ENCODE measurements around the gene SACM1L. TPM values are rescaled to one million over a fixed set of nuclear protein-coding genes. Genes with fewer than 3 reads are reported as not detected.

SACM1L gene
- total and polyA plus RNA-seq, 2 of the 8 experiments (the other 6 are each of a cell fraction or from before 2014, with no cell fraction given), result 20.1 to 61.0 TPM

- TF ChIP-seq, protein P1, sequence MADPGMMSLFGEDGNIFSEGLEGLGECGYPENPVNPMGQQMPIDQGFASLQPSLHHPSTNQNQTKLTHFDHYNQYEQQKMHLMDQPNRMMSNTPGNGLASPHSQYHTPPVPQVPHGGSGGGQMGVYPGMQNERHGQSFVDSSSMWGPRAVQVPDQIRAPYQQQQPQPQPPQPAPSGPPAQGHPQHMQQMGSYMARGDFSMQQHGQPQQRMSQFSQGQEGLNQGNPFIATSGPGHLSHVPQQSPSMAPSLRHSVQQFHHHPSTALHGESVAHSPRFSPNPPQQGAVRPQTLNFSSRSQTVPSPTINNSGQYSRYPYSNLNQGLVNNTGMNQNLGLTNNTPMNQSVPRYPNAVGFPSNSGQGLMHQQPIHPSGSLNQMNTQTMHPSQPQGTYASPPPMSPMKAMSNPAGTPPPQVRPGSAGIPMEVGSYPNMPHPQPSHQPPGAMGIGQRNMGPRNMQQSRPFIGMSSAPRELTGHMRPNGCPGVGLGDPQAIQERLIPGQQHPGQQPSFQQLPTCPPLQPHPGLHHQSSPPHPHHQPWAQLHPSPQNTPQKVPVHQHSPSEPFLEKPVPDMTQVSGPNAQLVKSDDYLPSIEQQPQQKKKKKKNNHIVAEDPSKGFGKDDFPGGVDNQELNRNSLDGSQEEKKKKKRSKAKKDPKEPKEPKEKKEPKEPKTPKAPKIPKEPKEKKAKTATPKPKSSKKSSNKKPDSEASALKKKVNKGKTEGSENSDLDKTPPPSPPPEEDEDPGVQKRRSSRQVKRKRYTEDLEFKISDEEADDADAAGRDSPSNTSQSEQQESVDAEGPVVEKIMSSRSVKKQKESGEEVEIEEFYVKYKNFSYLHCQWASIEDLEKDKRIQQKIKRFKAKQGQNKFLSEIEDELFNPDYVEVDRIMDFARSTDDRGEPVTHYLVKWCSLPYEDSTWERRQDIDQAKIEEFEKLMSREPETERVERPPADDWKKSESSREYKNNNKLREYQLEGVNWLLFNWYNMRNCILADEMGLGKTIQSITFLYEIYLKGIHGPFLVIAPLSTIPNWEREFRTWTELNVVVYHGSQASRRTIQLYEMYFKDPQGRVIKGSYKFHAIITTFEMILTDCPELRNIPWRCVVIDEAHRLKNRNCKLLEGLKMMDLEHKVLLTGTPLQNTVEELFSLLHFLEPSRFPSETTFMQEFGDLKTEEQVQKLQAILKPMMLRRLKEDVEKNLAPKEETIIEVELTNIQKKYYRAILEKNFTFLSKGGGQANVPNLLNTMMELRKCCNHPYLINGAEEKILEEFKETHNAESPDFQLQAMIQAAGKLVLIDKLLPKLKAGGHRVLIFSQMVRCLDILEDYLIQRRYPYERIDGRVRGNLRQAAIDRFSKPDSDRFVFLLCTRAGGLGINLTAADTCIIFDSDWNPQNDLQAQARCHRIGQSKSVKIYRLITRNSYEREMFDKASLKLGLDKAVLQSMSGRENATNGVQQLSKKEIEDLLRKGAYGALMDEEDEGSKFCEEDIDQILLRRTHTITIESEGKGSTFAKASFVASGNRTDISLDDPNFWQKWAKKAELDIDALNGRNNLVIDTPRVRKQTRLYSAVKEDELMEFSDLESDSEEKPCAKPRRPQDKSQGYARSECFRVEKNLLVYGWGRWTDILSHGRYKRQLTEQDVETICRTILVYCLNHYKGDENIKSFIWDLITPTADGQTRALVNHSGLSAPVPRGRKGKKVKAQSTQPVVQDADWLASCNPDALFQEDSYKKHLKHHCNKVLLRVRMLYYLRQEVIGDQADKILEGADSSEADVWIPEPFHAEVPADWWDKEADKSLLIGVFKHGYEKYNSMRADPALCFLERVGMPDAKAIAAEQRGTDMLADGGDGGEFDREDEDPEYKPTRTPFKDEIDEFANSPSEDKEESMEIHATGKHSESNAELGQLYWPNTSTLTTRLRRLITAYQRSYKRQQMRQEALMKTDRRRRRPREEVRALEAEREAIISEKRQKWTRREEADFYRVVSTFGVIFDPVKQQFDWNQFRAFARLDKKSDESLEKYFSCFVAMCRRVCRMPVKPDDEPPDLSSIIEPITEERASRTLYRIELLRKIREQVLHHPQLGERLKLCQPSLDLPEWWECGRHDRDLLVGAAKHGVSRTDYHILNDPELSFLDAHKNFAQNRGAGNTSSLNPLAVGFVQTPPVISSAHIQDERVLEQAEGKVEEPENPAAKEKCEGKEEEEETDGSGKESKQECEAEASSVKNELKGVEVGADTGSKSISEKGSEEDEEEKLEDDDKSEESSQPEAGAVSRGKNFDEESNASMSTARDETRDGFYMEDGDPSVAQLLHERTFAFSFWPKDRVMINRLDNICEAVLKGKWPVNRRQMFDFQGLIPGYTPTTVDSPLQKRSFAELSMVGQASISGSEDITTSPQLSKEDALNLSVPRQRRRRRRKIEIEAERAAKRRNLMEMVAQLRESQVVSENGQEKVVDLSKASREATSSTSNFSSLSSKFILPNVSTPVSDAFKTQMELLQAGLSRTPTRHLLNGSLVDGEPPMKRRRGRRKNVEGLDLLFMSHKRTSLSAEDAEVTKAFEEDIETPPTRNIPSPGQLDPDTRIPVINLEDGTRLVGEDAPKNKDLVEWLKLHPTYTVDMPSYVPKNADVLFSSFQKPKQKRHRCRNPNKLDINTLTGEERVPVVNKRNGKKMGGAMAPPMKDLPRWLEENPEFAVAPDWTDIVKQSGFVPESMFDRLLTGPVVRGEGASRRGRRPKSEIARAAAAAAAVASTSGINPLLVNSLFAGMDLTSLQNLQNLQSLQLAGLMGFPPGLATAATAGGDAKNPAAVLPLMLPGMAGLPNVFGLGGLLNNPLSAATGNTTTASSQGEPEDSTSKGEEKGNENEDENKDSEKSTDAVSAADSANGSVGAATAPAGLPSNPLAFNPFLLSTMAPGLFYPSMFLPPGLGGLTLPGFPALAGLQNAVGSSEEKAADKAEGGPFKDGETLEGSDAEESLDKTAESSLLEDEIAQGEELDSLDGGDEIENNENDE (IDR thresholded peaks at IDR 0.05; ENCODE audit: insufficient replicate concordance, low read length), result no peak
Observed at GRCh38 chr3:45749880-45750279, 60.7 kb downstream of the SACM1L start (continued).

Measured in H1 (cell line).